NB4 (cell line): ENCODE results near the gene MCAT.
A peak's percentile ranks its signal among the peaks of the same experiment; 100 is the strongest.

ENCODE experiments used
- DNase-seq: peaks from one replicate; pipeline ENCODE4 v3.0.0; 2010; ENCODE audit warnings: low read depth
- H3K4me3 ChIP-seq: one replicate; pipeline ENCODE4 v1.5.1; 2011; ENCODE audit warnings: mild to moderate bottlenecking, low read depth, low read length, moderate library complexity
- CTCF ChIP-seq: IDR thresholded peaks from one replicate; pipeline ENCODE4 v1.5.1; 2012; ENCODE audit warnings: low read depth, low read length
- MAX ChIP-seq: IDR thresholded peaks from 2 replicates; pipeline ENCODE4 v1.6.1; 2011; ENCODE audit warnings: low read depth, low read length
- MYC ChIP-seq: IDR thresholded peaks from 2 replicates; pipeline ENCODE4 v1.6.1; 2011; ENCODE audit warnings: low read depth, low read length
- POLR2A ChIP-seq: IDR thresholded peaks from 2 replicates; pipeline ENCODE4 v1.6.1; 2011; ENCODE audit warnings: mild to moderate bottlenecking; ENCODE audit not compliant: insufficient read length; ENCODE audit errors: extremely low read depth

The MCAT gene

GRCh38 chr22:43118953-43119458, 24.2 kb downstream of the MCAT start:
- TF ChIP-seq MAX (no peak), POLR2A (no peak), MYC (no peak), CTCF (no peak)
- H3K4me3 ChIP-seq: no peak overlapping the region
- DNase-seq: peak; percentile 53

- H3K4me3 ChIP-seq: no peak overlapping the region
- peak; percentile 43 for DNase-seq
- TF ChIP-seq POLR2A: no peak
- no peak for TF ChIP-seq MAX
- no peak for TF ChIP-seq MYC
- TF ChIP-seq CTCF: no peak
These were observed 25.0 kb downstream of the MCAT start for GRCh38 chr22:43118024-43118849.

GRCh38 chr22:43116932-43117331, 26.3 kb downstream of the MCAT start:
- TF ChIP-seq MYC (no peak), POLR2A (no peak), MAX (no peak), CTCF (no peak)
- no peak for DNase-seq
- no peak overlapping the region for H3K4me3 ChIP-seq

GRCh38 chr22:43114958-43115357, 28.2 kb downstream of the MCAT start:
- H3K4me3 ChIP-seq: no peak overlapping the region
- peak; percentile 49 for DNase-seq
- no peak for TF ChIP-seq CTCF
- no peak for TF ChIP-seq POLR2A

- TF ChIP-seq CTCF: no peak
- no peak for TF ChIP-seq MAX
- TF ChIP-seq POLR2A: no peak
- TF ChIP-seq MYC: no peak
- peak overlapping the region; percentile 32 for H3K4me3 ChIP-seq
- DNase-seq: peak; percentile 75
These were observed 29.5 kb downstream of the MCAT start for GRCh38 chr22:43113526-43114251.
